ENCODE results near the gene LHFPL2.

LHFPL2 gene

DNA sequence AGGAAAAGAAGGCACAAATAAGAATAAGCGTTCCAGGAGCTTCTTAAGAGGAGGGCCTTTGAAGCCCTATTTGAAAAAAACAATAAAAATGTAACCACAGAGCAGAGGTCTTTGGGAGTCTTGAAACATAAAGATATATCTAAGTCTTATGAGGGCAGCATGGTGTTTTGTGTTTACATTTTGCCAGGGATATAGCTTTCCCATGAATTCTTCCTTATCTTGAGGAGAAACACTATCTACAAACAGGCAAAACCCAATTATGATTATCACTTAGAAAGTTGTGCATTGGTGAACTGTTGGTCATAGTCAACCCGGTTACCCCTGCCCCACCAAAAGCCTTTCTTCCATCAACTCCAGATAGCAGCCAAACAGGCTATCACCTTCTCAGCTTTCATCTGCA, 23.6 kb upstream of the LHFPL2 start:
- H3K4me3 ChIP-seq (ENCODE audit: insufficient read depth, low read length, poor library complexity, severe bottlenecking), result no peak overlapping the region
- H3K4me2 ChIP-seq (ENCODE audit: low read depth, low read length, poor library complexity, severe bottlenecking), result no peak overlapping the region
- no peaks in the 10 kb centered on the region for H4K20me1 ChIP-seq (ENCODE audit: low read depth, low read length)
- no peak overlapping the region for H2AFZ ChIP-seq (ENCODE audit: low read depth, low read length, severe bottlenecking)
- no peak overlapping the region for H3K27ac ChIP-seq (ENCODE audit: low read depth, low read length)
- no peaks in the 10 kb centered on the region for H3K9me2 ChIP-seq (replicated peaks; ENCODE audit: insufficient read depth, low read length)
- H3K79me2 ChIP-seq (ENCODE audit: insufficient read depth, low read length), result peaks cover 18% of the 10 kb centered on the region
- H3F3A ChIP-seq (ENCODE audit: insufficient read depth), result no peaks in the 10 kb centered on the region
- H3K36me3 ChIP-seq (ENCODE audit: low read length), result no peaks in the 10 kb centered on the region
- no peaks in the 10 kb centered on the region for H3K9me3 ChIP-seq (ENCODE audit: insufficient read depth, low read length)
- no peak overlapping the region for H3K9ac ChIP-seq (ENCODE audit: low read length)
- TF ChIP-seq EZH2phosphoT487 (conservative IDR thresholded peaks at IDR 0.05; ENCODE audit: low read length), result no peak
- TF ChIP-seq, protein P1, sequence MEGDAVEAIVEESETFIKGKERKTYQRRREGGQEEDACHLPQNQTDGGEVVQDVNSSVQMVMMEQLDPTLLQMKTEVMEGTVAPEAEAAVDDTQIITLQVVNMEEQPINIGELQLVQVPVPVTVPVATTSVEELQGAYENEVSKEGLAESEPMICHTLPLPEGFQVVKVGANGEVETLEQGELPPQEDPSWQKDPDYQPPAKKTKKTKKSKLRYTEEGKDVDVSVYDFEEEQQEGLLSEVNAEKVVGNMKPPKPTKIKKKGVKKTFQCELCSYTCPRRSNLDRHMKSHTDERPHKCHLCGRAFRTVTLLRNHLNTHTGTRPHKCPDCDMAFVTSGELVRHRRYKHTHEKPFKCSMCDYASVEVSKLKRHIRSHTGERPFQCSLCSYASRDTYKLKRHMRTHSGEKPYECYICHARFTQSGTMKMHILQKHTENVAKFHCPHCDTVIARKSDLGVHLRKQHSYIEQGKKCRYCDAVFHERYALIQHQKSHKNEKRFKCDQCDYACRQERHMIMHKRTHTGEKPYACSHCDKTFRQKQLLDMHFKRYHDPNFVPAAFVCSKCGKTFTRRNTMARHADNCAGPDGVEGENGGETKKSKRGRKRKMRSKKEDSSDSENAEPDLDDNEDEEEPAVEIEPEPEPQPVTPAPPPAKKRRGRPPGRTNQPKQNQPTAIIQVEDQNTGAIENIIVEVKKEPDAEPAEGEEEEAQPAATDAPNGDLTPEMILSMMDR (IDR thresholded peaks at IDR 0.05; ENCODE audit: insufficient read depth, low read length, poor library complexity, severe bottlenecking), result no peak
- H3K27me3 ChIP-seq (ENCODE audit: low read length), result no peaks in the 10 kb centered on the region

DNA sequence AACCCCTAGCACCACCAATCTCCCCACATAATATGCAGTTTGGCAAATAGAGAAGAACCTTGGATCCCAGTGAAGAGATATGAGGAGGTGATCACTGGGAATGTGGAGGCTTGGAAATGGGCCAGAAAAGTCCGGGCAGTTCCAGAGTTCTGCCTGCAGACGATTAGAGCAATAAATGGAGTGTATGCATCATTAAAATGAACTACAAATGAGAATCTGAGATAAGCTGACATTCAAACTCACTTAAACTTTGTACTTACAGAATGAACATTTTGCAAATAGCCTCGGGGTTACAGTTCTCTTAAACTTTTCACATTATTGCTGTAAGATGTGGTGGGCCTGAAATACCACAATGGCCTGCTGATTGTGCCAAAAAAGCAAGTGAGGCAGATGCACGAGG, 23.0 kb upstream of the LHFPL2 start:
- Histone ChIP-seq H3K4me3 (ENCODE audit: insufficient read depth, low read length, poor library complexity, severe bottlenecking) (no peak overlapping the region), H3K9me2 (replicated peaks; ENCODE audit: insufficient read depth, low read length) (no peaks in the 10 kb centered on the region), H3K4me2 (ENCODE audit: low read depth, low read length, poor library complexity, severe bottlenecking) (no peak overlapping the region), H3K9ac (ENCODE audit: low read length) (no peak overlapping the region), H2AFZ (ENCODE audit: low read depth, low read length, severe bottlenecking) (no peak overlapping the region), H3K36me3 (ENCODE audit: low read length) (no peaks in the 10 kb centered on the region), H3F3A (ENCODE audit: insufficient read depth) (no peaks in the 10 kb centered on the region), H3K9me3 (ENCODE audit: insufficient read depth, low read length) (no peaks in the 10 kb centered on the region), H3K27ac (ENCODE audit: low read depth, low read length) (no peak overlapping the region), H3K79me2 (ENCODE audit: insufficient read depth, low read length) (peaks cover 18% of the 10 kb centered on the region), H3K27me3 (ENCODE audit: low read length) (no peaks in the 10 kb centered on the region), H4K20me1 (ENCODE audit: low read depth, low read length) (no peaks in the 10 kb centered on the region)
- TF ChIP-seq EZH2phosphoT487 (conservative IDR thresholded peaks at IDR 0.05; ENCODE audit: low read length), result no peak
- TF ChIP-seq, protein P1 (IDR thresholded peaks at IDR 0.05; ENCODE audit: insufficient read depth, low read length, poor library complexity, severe bottlenecking), result no peak

DNA sequence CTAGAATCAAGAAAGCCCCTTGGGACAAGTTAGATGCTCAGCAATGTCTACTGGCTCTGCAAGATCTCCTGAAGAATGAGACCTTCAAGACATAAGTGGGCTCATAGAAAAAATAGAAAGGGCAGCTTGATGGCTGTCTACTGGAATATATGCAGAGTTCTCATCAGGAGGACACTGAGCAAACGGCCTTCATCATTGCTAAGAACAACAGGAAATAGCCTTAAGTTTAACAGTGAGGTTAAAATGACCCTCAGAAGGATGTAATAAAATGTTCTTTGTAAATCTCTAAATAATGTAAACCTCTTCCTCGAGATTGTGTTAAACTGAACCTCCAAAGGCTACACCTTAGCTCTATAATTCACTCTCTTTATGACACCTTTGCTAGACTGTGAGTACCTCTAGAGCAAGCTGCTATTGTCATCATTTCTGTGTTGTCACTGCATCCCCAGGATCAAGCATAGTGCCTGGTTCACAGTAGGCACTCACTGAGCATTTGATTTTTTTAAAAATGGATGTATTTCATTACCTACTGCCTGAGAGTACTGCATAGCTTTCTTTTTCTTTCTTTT, 22.2 kb upstream of the LHFPL2 start:
- Histone ChIP-seq H3K4me2 (ENCODE audit: low read depth, low read length, poor library complexity, severe bottlenecking) (no peak overlapping the region), H3F3A (ENCODE audit: insufficient read depth) (no peaks in the 10 kb centered on the region), H3K36me3 (ENCODE audit: low read length) (no peaks in the 10 kb centered on the region), H3K9ac (ENCODE audit: low read length) (no peak overlapping the region), H4K20me1 (ENCODE audit: low read depth, low read length) (no peaks in the 10 kb centered on the region), H2AFZ (ENCODE audit: low read depth, low read length, severe bottlenecking) (no peak overlapping the region), H3K4me3 (ENCODE audit: insufficient read depth, low read length, poor library complexity, severe bottlenecking) (no peak overlapping the region), H3K79me2 (ENCODE audit: insufficient read depth, low read length) (peaks cover 10% of the 10 kb centered on the region), H3K27ac (ENCODE audit: low read depth, low read length) (no peak overlapping the region), H3K9me2 (replicated peaks; ENCODE audit: insufficient read depth, low read length) (no peaks in the 10 kb centered on the region), H3K27me3 (ENCODE audit: low read length) (no peaks in the 10 kb centered on the region), H3K9me3 (ENCODE audit: insufficient read depth, low read length) (no peaks in the 10 kb centered on the region)
- TF ChIP-seq, protein P1 (IDR thresholded peaks at IDR 0.05; ENCODE audit: insufficient read depth, low read length, poor library complexity, severe bottlenecking), result no peak
- TF ChIP-seq EZH2phosphoT487 (conservative IDR thresholded peaks at IDR 0.05; ENCODE audit: low read length), result no peak
